NCI-H226 (cell line): ENCODE measurements around the gene SPEG.
A peak's percentile ranks its signal among the peaks of the same experiment; 100 is the strongest.

ENCODE experiments used
- DNase-seq: peaks from one replicate; pipeline ENCODE4 v3.0.0-alpha.2; 2015

SPEG gene

GRCh38 chr2:219498280-219499057, 63.8 kb downstream of the SPEG start, which contains the start of gene GMPPA:
GMPPA (plus strand) TSS chr2:219498891; CDS start chr2:219499976, 1,085 bp downstream.
- peak; percentile 97 for DNase-seq

- DNase-seq: no peak
Measured at GRCh38 chr2:219499058-219499307, 64.3 kb downstream of the SPEG start.

- DNase-seq: no peak
Measured at GRCh38 chr2:219499555-219499954, 64.9 kb downstream of the SPEG start.

GRCh38 chr2:219500135-219500534, 65.5 kb downstream of the SPEG start:
- no peak for DNase-seq

DNA sequence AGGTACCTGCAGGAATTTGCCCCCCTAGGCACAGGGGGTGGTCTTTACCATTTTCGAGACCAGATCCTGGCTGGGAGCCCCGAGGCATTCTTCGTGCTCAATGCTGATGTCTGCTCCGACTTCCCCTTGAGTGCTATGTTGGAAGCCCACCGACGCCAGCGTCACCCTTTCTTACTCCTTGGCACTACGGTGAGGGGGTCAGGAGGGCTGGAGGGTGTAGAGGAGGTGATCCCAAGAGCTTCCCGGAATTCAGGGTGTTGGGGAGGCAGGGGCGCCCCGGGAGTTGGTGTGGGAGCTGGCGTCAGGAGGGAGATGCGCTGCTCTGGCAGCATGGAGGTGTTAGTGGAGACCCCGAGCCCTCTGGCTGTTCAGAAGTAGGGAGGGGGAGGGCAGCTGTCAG, 67.2 kb downstream of the SPEG start:
- DNase-seq: no peak

GRCh38 chr2:219502618-219503017, 68.0 kb downstream of the SPEG start:
- DNase-seq: no peak

GRCh38 chr2:219505585-219505984, 70.9 kb downstream of the SPEG start:
- DNase-seq: no peak

- no peak for DNase-seq
Measured at GRCh38 chr2:219506153-219506801, 71.6 kb downstream of the SPEG start.

- DNase-seq: no peak
Measured at GRCh38 chr2:219506802-219507526, 72.3 kb downstream of the SPEG start.

DNA sequence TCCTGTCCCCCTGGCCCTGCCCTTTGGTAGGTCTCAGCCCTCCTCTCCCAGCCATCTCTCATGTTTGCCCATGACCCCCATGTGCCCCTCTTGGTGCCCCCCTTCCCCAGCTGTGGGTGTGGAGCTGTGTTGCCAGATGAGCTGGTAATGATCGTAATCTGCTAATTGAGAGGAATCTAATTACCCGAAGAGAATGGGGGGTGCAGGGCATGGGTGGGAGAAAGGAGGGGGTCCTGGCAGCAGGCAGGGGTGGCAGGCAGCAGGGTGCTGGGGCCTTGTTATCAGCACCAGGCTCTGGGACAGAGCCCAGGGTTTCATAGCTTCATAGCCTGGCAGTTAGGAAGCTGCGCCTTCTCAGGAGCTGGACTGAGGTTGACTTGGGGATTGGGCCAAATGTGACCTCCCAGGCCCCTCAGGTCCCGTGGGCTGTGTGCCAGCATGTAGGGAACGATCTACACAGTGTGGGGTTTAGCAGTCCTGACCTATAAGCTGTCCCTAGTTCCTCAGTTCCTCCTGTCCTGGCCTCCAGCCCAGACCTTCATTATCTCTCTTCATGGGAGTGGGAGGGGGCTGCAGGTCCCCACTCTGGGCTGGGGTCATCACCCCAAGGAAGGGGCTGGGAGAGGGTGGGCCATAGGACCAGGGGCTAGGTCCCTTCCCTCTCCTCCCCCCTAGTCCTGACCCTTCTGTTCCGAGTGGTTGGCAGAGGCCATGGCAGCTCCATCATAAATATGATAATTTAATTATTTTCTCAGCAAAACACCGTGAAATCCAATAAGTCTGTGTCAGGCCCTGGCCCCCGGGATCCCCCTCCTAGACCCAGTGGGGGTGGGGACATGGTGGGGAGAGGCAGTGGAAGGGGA, 73.2 kb downstream of the SPEG start:
- no peak for DNase-seq

- no peak for DNase-seq
Measured at GRCh38 chr2:219508444-219508734, 73.7 kb downstream of the SPEG start.

GRCh38 chr2:219508971-219509779, 74.5 kb downstream of the SPEG start:
- DNase-seq: no peak

DNA sequence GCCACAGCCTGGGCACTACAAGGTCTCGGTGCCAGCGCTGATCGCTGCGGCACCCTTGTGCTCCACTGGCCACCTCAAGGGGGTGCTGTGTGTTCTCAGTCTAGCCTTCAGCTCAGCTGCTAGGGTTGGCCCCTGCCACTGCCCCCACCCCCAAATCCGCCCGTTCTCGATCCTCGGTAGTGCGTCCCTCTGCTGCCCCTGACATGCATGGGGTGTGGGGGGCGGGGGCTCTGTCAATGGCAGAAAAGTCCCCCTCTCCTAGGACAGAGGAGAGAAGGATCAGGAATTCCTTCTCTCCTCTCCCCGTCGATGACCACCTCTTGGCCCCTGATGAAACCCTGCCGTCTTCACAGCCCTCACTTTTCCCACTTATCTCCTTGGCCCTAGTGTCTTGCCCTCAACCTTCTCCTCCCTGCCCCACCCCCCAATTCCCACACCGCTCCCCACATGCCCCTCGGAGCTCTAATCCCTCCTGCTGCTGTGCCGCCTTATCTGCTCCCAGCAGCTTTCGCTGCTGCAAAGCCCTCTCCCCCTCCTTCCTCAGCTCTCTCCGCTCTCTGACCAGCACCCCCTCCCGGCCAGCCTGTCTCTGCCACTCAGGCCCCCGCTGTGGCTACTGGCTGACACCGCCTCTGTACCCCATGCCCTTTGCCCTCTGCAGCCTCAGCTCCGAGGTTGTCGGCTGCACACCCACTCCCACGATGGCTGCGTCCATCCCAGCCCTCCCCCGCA, 75.3 kb downstream of the SPEG start:
- peak; percentile 63 for DNase-seq

DNA sequence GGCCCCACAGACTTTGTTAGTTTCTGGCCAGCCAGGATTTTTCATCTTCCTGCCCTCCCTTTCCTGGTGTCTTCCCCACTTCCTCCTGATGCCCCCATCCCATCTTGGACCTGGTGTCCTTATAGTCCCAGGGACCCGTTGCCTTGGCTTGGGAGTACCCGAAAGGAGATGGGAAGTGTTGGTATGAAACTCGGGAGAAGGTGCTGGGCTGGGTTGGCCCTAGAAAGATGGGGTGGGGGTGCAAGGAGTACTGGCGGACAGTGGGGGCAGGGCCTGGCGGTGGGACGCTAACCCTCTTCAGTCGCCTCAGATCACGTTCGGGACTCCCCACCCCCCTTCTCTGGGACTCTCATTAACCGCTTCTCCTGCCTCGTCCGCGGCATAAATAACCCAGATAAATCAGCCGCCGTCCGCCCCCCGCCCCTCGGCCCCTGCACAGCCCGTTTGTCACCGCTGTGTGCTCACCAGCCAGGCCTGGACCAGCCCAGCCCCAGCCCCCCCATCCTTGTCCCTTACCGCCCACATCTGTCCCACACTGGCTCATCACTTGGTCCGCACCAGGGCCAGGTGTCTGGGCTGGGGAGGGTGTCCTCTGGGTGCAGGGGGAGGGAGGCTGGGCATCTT, 76.0 kb downstream of the SPEG start:
- no peak for DNase-seq

GRCh38 chr2:219511547-219512325, 77.1 kb downstream of the SPEG start:
- DNase-seq: no peak

DNA sequence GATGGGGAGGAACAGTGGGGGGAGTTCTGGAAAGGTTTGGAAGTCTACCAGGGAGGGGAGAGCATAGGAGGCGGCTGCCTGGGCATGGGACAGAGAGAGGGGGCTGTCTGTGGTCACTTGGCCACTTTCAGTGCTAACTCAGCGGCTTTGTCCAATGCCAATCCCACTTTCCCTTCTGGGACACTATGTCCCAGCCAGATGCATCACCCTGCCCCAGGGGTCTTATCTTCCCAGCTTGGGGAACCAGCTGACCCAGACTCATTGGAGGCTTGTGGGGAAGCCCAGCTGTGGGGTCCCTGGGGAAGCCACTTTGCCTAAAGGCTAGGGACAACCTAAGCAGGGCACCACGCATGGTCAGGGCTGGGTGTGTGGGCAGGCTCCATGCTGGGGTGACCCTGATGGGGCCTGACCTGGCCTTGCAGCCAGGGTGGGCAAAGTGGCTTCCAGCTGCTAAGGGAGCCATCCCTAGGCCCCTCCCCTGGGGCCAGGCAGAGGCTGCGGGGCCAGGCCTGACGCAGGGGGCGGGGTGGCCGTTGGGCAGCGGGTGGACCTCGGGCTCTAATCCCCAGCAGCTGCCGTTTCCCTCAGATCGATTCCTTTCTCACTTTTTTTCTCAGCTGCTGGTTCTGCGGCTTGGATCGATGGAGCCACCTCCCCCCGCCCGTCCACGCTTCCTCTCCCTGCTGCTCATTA, 78.0 kb downstream of the SPEG start:
- DNase-seq: no peak

DNA sequence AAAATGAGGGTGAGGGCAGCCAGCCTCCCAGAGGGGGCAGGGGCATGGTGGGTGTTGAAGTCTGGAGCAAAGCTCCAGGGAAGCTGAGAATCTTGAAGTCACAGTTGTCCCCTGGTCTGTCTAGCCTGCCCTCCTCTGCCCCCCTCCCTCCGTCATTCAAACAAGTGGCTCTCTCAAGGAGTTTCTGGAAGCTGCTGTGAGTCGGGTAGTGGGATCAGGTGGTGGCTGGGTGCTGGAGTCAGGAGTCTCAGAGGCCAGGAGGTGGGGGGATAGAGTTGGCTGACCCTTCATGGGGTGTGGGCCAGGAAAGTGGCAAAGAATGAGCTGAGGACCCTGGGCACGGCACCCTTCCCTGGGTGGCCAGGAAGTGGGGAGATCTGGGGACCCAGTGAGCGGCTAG, 79.1 kb downstream of the SPEG start:
- DNase-seq: no peak

DNA sequence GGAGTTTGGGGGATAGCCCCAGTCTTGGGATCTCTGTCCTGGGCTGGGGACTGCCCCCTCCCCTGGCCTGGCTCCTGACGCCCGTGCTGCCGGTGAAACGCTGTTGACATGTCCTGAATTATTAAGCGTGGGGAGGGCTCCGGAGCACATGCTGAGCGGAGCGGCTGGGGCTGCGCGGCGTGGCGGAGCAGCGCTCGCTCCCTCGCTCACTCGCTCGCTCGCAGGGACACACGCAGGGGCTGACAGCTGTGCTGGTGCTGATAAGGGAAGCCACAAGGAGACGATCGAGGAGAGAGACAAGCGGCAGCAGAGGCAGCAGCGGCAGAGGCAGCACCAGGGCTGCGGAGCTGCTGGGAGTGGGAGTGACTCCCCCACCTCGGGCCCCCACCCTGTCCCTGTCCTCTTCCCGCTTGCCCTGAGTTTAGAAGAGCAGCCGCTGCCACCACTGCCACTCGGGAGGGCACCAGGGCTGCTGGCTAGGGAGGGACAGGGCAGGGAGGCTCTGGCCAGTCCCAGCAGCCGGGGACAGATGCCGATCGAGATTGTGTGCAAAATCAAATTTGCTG, 79.6 kb downstream of the SPEG start, which contains the start of gene ASIC4:
Gene ASIC4, plus strand, starts transcription at position 287 of the 566 bp plus-strand sequence. Its CDS starts 243 bp downstream, at position 530.
- no peak for DNase-seq

DNA sequence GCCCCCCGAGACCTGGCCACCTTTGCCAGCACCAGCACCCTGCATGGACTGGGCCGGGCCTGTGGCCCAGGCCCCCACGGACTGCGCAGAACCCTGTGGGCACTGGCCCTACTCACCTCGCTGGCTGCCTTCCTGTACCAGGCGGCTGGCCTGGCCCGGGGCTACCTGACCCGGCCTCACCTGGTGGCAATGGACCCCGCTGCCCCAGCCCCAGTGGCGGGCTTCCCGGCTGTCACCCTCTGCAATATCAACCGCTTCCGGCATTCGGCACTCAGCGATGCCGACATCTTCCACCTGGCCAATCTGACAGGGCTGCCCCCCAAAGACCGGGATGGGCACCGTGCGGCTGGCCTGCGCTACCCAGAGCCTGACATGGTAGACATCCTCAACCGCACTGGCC, 80.2 kb downstream of the SPEG start:
- DNase-seq: no peak
